ENCODE data around the gene FEM1B. TPM values are rescaled to one million over a fixed set of nuclear protein-coding genes. Genes with fewer than 3 reads are reported as not detected.

Gene FEM1B
- total RNA-seq, 1 donor from 2014 or later, result 46.7 TPM

- no peak overlapping the region for H3K4me3 ChIP-seq
- no peaks in the 10 kb centered on the region for H3K27me3 ChIP-seq (ENCODE audit: low read depth)
- TF ChIP-seq CTCF (IDR thresholded peaks at IDR 0.05; ENCODE audit: borderline replicate concordance), result no peak
- no peak for DNase-seq
- H3K27ac ChIP-seq (replicated peaks), result peak overlapping the region; percentile 93
- intact Hi-C loops (cut with micrococcal nuclease), result no loop called here
- H3K9me3 ChIP-seq (replicated peaks), result no peaks in the 10 kb centered on the region
- peaks cover 52% of the 10 kb centered on the region for H3K4me1 ChIP-seq
- no peaks in the 10 kb centered on the region for H3K36me3 ChIP-seq
Observed at GRCh38 chr15:68341760-68342725, 64.5 kb downstream of the FEM1B start.

- H3K36me3 ChIP-seq, result peaks cover under 1% of the 10 kb centered on the region
- intact Hi-C loops (cut with micrococcal nuclease), result no loop called here
- no peak overlapping the region for H3K4me3 ChIP-seq
- no peaks in the 10 kb centered on the region for H3K27me3 ChIP-seq (ENCODE audit: low read depth)
- peaks cover 63% of the 10 kb centered on the region for H3K4me1 ChIP-seq
- H3K27ac ChIP-seq (replicated peaks), result no peak overlapping the region
- H3K9me3 ChIP-seq (replicated peaks), result no peaks in the 10 kb centered on the region
- TF ChIP-seq CTCF (IDR thresholded peaks at IDR 0.05; ENCODE audit: borderline replicate concordance), result no peak
- DNase-seq, result no peak
Observed at GRCh38 chr15:68343579-68344225, 66.2 kb downstream of the FEM1B start.

- TF ChIP-seq CTCF (IDR thresholded peaks at IDR 0.05; ENCODE audit: borderline replicate concordance), result no peak
- no peaks in the 10 kb centered on the region for H3K9me3 ChIP-seq (replicated peaks)
- no peak for DNase-seq
- H3K27me3 ChIP-seq (ENCODE audit: low read depth), result no peaks in the 10 kb centered on the region
- H3K36me3 ChIP-seq, result peaks cover 5% of the 10 kb centered on the region
- peaks cover 62% of the 10 kb centered on the region for H3K4me1 ChIP-seq
- intact Hi-C loops (cut with micrococcal nuclease), result no loop called here
- no peak overlapping the region for H3K4me3 ChIP-seq
- H3K27ac ChIP-seq (replicated peaks), result no peak overlapping the region
Observed at GRCh38 chr15:68344600-68344999, 67.1 kb downstream of the FEM1B start.

Other genes starting within 250 kb of the FEM1B start
- 29.9 TPM for gene PIAS1, start 223.4 kb upstream of the FEM1B start, total RNA-seq
- gene CALML4, start 72.4 kb upstream of the FEM1B start, total RNA-seq, result 0.91 TPM
- 6.6 TPM for gene CLN6, start 48.0 kb upstream of the FEM1B start, total RNA-seq
- 31.4 TPM for gene ITGA11, start 154.4 kb downstream of the FEM1B start, total RNA-seq